Suprapubic skin (tissue), 4 donors: ENCODE data around the gene NAGK. TPM values are rescaled to one million over a fixed set of nuclear protein-coding genes. Genes with fewer than 3 reads are reported as not detected.

Experiments
- DNase-seq, 2 donors: peaks; one replicate each; pipeline ENCODE4 v3.0.0-alpha.2; 2019; ENCODE audit warnings: low spot score in 2 of 2
- H3K27ac ChIP-seq: fragments of 200-600 bp; sonication (generic); one replicate; pipeline ENCODE4 v1.5.1; 2019
- H3K27me3 ChIP-seq: fragments of 200-600 bp; sonication (generic); one replicate; pipeline ENCODE4 v1.5.1; 2019
- H3K36me3 ChIP-seq: fragments of 200-600 bp; sonication (generic); one replicate; pipeline ENCODE4 v1.5.1; 2019
- H3K4me1 ChIP-seq: fragments of 200-600 bp; sonication (generic); one replicate; pipeline ENCODE4 v1.5.1; 2019
- H3K4me3 ChIP-seq: fragments of 200-600 bp; sonication (generic); one replicate; pipeline ENCODE4 v1.5.1; 2019; ENCODE audit warnings: mild to moderate bottlenecking
- H3K9me3 ChIP-seq: fragments of 200-600 bp; sonication (generic); one replicate; pipeline ENCODE4 v1.5.1; 2019
- CTCF ChIP-seq, 2 donors: fragments of 200-600 bp in 1 of 2; fragments of 450-650 bp in 1 of 2; sonication (generic) in 1 of 2; IDR thresholded peaks; one replicate each; pipeline ENCODE4 v1.5.1; 2016 to 2019; ENCODE audit warnings: antibody characterized with exemption in 2 of 2, mild to moderate bottlenecking in 1 of 2, moderate library complexity in 1 of 2
- EP300 ChIP-seq: sonication (generic); formaldehyde crosslinking; IDR thresholded peaks from one replicate; pipeline ENCODE4 v1.6.1; 2017; ENCODE audit warnings: antibody characterized with exemption
- POLR2A ChIP-seq, 2 donors: fragments of 450-650 bp; IDR thresholded peaks; one replicate each; pipeline ENCODE4 v1.6.1; 2017; ENCODE audit warnings: antibody characterized with exemption in 2 of 2, mild to moderate bottlenecking in 2 of 2, moderate library complexity in 2 of 2
- POLR2AphosphoS5 ChIP-seq, 3 donors: sonication (generic); formaldehyde crosslinking; IDR thresholded peaks; one replicate each; pipeline ENCODE4 v1.6.1; 2017; ENCODE audit warnings: antibody characterized with exemption in 3 of 3
- WGBS: methylation state at CpG from one replicate; pipeline ENCODE4 v1.1.5; 2018; 5-methylcytosine and 5-hydroxymethylcytosine counted together
- total RNA-seq, 4 donors: library from RNA; depleted of rRNA; stranded (reverse); fragments of >200 nt; gene quantifications; one replicate each; pipeline ENCODE4 v1.1.0, GENCODE V29; 2016

NAGK gene
- total RNA-seq, 4 donors from 2014 or later, result 122 to 233 (median 153) TPM

GRCh38 chr2:71108091-71108490 lies 39.6 kb downstream of the NAGK start:
- 94% methylated on average over 2 of the region's 2 CpGs for WGBS

DNA sequence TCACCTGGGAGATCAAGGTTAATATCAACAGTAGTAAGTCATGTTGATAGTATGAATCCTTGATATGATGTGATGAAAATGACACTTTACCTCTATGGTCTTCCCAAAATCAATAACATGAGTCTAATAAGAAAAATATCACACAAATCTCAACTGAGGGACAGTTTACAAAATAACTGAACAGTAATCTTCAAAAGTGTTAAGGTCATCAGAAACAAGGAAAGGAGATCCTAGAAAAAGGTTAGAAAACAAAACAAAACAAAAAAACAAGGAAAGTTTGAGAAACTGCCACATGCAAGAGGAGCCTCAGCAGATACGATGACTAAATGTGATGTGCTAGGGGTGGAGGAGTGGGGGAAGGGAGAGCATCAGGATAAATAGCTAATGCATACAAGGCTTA lies 45.4 kb downstream of the NAGK start:
- no peak overlapping the region for H3K27ac ChIP-seq
- no peak overlapping the region for H3K4me3 ChIP-seq
- no peaks in the 10 kb centered on the region for H3K4me1 ChIP-seq
- no peak for DNase-seq
- TF ChIP-seq POLR2AphosphoS5 (IDR thresholded peaks at IDR 0.05), result no peak
- TF ChIP-seq CTCF (IDR thresholded peaks at IDR 0.05), result no peak
- TF ChIP-seq POLR2A (IDR thresholded peaks at IDR 0.05), result no peak
- no peak for TF ChIP-seq EP300
- 91% methylated on average over 1 of the region's 1 CpG for WGBS
- peaks cover 46% of the 10 kb centered on the region for H3K36me3 ChIP-seq
- no peaks in the 10 kb centered on the region for H3K27me3 ChIP-seq
- H3K9me3 ChIP-seq, result no peaks in the 10 kb centered on the region

More at GRCh38 chr2:71108091-71108490, 39.6 kb downstream of the NAGK start:
- Histone ChIP-seq H3K9me3 (no peaks in the 10 kb centered on the region), H3K27me3 (no peaks in the 10 kb centered on the region), H3K4me1 (peaks cover 5% of the 10 kb centered on the region), H3K27ac (no peak overlapping the region), H3K4me3 (no peak overlapping the region), H3K36me3 (peaks cover 18% of the 10 kb centered on the region)
- TF ChIP-seq POLR2AphosphoS5 (IDR thresholded peaks at IDR 0.05) (no peak), CTCF (IDR thresholded peaks at IDR 0.05) (no peak), POLR2A (IDR thresholded peaks at IDR 0.05) (no peak), EP300 (no peak)
- no peak for DNase-seq

GRCh38 chr2:71117063-71117462 lies 48.6 kb downstream of the NAGK start:
- Histone ChIP-seq H3K36me3 (peaks cover 60% of the 10 kb centered on the region), H3K4me3 (no peak overlapping the region), H3K4me1 (no peaks in the 10 kb centered on the region), H3K27ac (no peak overlapping the region), H3K9me3 (no peaks in the 10 kb centered on the region), H3K27me3 (no peaks in the 10 kb centered on the region)
- no peak for DNase-seq
- no peak for TF ChIP-seq POLR2AphosphoS5 (IDR thresholded peaks at IDR 0.05)
- no peak for TF ChIP-seq EP300

- Histone ChIP-seq H3K36me3 (peaks cover 64% of the 10 kb centered on the region), H3K4me3 (no peak overlapping the region), H3K4me1 (no peaks in the 10 kb centered on the region), H3K27ac (no peak overlapping the region), H3K9me3 (no peaks in the 10 kb centered on the region), H3K27me3 (no peaks in the 10 kb centered on the region)
- no peak for TF ChIP-seq POLR2AphosphoS5 (IDR thresholded peaks at IDR 0.05)
- TF ChIP-seq CTCF (IDR thresholded peaks at IDR 0.05), result no peak
- no peak for TF ChIP-seq POLR2A (IDR thresholded peaks at IDR 0.05)
- TF ChIP-seq EP300, result no peak
- DNase-seq, result no peak
- WGBS, result 75% methylated on average over 6 of the region's 6 CpGs
Measured at GRCh38 chr2:71120195-71120594, 51.7 kb downstream of the NAGK start.

GRCh38 chr2:71121479-71121878 lies 53.0 kb downstream of the NAGK start:
- Histone ChIP-seq H3K4me3 (no peak overlapping the region), H3K4me1 (no peaks in the 10 kb centered on the region), H3K27ac (no peak overlapping the region), H3K27me3 (no peaks in the 10 kb centered on the region), H3K36me3 (peaks cover 51% of the 10 kb centered on the region), H3K9me3 (no peaks in the 10 kb centered on the region)
- WGBS, result 89% methylated on average over 1 of the region's 1 CpG
- TF ChIP-seq POLR2A (IDR thresholded peaks at IDR 0.05), result no peak
- no peak for TF ChIP-seq CTCF (IDR thresholded peaks at IDR 0.05)
- DNase-seq, result no peak
